Brain pericyte (primary cell): Measurements from ENCODE around the gene F2R.
"Not testable (repeated sequence)": the region's sequence is repeated elsewhere in the genome, so short reads cannot be mapped to it uniquely, and the experiment has no call there.

Experiments used
- DNase-seq: peaks from one replicate; pipeline ENCODE4 v3.0.0-alpha.2; 2012; ENCODE audit warnings: low read depth, low spot score

The F2R gene

GRCh38 chr5:76718880-76719279, 3.0 kb downstream of the F2R start:
- no peak for DNase-seq

- DNase-seq: no peak
Observed at GRCh38 chr5:76720988-76721569, 5.2 kb downstream of the F2R start.

- DNase-seq: no peak
Observed at GRCh38 chr5:76723266-76723665, 7.3 kb downstream of the F2R start.

GRCh38 chr5:76723906-76724305, 8.0 kb downstream of the F2R start:
- no peak for DNase-seq

- DNase-seq: no peak
Observed at GRCh38 chr5:76724871-76725270, 8.9 kb downstream of the F2R start.

- DNase-seq: no peak
Observed at GRCh38 chr5:76728965-76729364, 13.0 kb downstream of the F2R start.

- no peak for DNase-seq
Observed at GRCh38 chr5:76729373-76730290, 13.7 kb downstream of the F2R start.

GRCh38 chr5:76732405-76733048, 16.6 kb downstream of the F2R start:
- DNase-seq: no peak

- DNase-seq: no peak
Observed at GRCh38 chr5:76733049-76733417, 17.1 kb downstream of the F2R start.

- no peak for DNase-seq
Observed at GRCh38 chr5:76735762-76736545, 20.0 kb downstream of the F2R start.

GRCh38 chr5:76736679-76737556, 21.0 kb downstream of the F2R start:
- DNase-seq: no peak

GRCh38 chr5:76737846-76738245, 21.9 kb downstream of the F2R start:
- DNase-seq: no peak

GRCh38 chr5:76741506-76741905, 25.6 kb downstream of the F2R start:
- not testable (repeated sequence) for DNase-seq

GRCh38 chr5:76742583-76742982, 26.7 kb downstream of the F2R start:
- no peak for DNase-seq

- DNase-seq: no peak
Observed at GRCh38 chr5:76744632-76745031, 28.7 kb downstream of the F2R start.

GRCh38 chr5:76745670-76746069, 29.7 kb downstream of the F2R start:
- DNase-seq: no peak

GRCh38 chr5:76746677-76747076, 30.8 kb downstream of the F2R start:
- DNase-seq: no peak

GRCh38 chr5:76747706-76748105, 31.8 kb downstream of the F2R start:
- no peak for DNase-seq

- DNase-seq: no peak
Observed at GRCh38 chr5:76751291-76751690, 35.4 kb downstream of the F2R start.

- no peak for DNase-seq
Observed at GRCh38 chr5:76754668-76755078, 38.7 kb downstream of the F2R start.
